Spleen (tissue), 11 donors: ENCODE results near the gene SHBG. TPM values are rescaled to one million over a fixed set of nuclear protein-coding genes. Genes with fewer than 3 reads are reported as not detected.
"Not testable (repeated sequence)": the region's sequence is repeated elsewhere in the genome, so short reads cannot be mapped to it uniquely, and the experiment has no call there.

Experiments
- DNase-seq: peaks from one replicate; pipeline ENCODE4 v3.0.0-alpha.2; 2020
- H3K27ac ChIP-seq, 8 donors: fragments of 200-600 bp; sonication (generic) in 7 of 8; 1 replicate in 4 of 8; 2 replicates in 4 of 8; pipeline versions ENCODE4 v1.5.0 to v1.8.0; 2016 to 2021; ENCODE audit warnings: inconsistent platforms in 4 of 8, mild to moderate bottlenecking in 4 of 8, moderate library complexity in 1 of 8
- H3K27me3 ChIP-seq, 7 donors: fragments of 200-600 bp; sonication (generic) in 6 of 7; replicated peaks in 1 of 7; 1 replicate in 4 of 7; 2 replicates in 3 of 7; pipeline versions ENCODE4 v1.5.0 to v1.8.0; 2016 to 2021; ENCODE audit warnings: inconsistent platforms in 3 of 7, mild to moderate bottlenecking in 1 of 7
- H3K36me3 ChIP-seq, 6 donors: fragments of 200-600 bp; sonication (generic) in 5 of 6; 1 replicate in 4 of 6; 2 replicates in 2 of 6; pipeline versions ENCODE4 v1.5.0 to v1.8.0; 2016 to 2021; ENCODE audit warnings: inconsistent platforms in 2 of 6
- H3K4me1 ChIP-seq, 6 donors: fragments of 200-600 bp; sonication (generic) in 5 of 6; 1 replicate in 3 of 6; 2 replicates in 3 of 6; pipeline versions ENCODE4 v1.5.0 to v1.8.0; 2016 to 2021; ENCODE audit warnings: inconsistent platforms in 3 of 6
- H3K4me3 ChIP-seq, 8 donors: fragments of 200-600 bp; sonication (generic) in 7 of 8; 1 replicate in 4 of 8; 2 replicates in 4 of 8; pipeline versions ENCODE4 v1.5.0 to v1.8.0; 2016 to 2021; ENCODE audit warnings: inconsistent platforms in 4 of 8, mild to moderate bottlenecking in 4 of 8, moderate library complexity in 2 of 8
- H3K9me3 ChIP-seq, 8 donors: fragments of 200-600 bp; sonication (generic) in 7 of 8; 1 replicate in 4 of 8; 2 replicates in 4 of 8; pipeline versions ENCODE4 v1.5.0 to v1.8.0; 2016 to 2021; ENCODE audit warnings: inconsistent platforms in 4 of 8
- CTCF ChIP-seq, 11 experiments: fragments of 200-600 bp in 7 of 11; fragments of 450-650 bp in 4 of 11; sonication (generic) in 4 of 11; IDR thresholded peaks in 8 of 11; conservative IDR thresholded peaks in 3 of 11; 1 replicate in 7 of 11; 2 replicates in 4 of 11; pipeline versions ENCODE4 v1.4.0 to v1.8.0; 2016 to 2021; ENCODE audit warnings: antibody characterized with exemption in 11 of 11, inconsistent platforms in 4 of 11, mild to moderate bottlenecking in 1 of 11
- POLR2A ChIP-seq, 3 donors: fragments of 450-650 bp; IDR thresholded peaks; one replicate each; pipeline ENCODE4 v1.5.1; 2017; ENCODE audit warnings: antibody characterized with exemption in 3 of 3, mild to moderate bottlenecking in 1 of 3
- POLR2AphosphoS5 ChIP-seq, 3 donors: sonication (generic); formaldehyde crosslinking; IDR thresholded peaks; one replicate each; pipeline ENCODE4 v1.5.1; 2017; ENCODE audit warnings: antibody characterized with exemption in 3 of 3
- WGBS, 5 donors: extraction: QIAGEN DNeasy Blood & Tissue Kit in 3 of 5; methylation state at CpG; one replicate each; pipeline versions ENCODE4 v1.1.5 to v1.1.7; 2013 to 2018; 5-methylcytosine and 5-hydroxymethylcytosine counted together
- intact Hi-C: fragments of 100-400 bp; cut with DNase I; formaldehyde crosslinking; loops from one replicate; pipeline ENCODE4 v1.15.0; 2023; ENCODE audit warnings: low total_unique reads
- polyA plus RNA-seq, 3 donors: library from polyadenylated mRNA; stranded (reverse); fragments of 200-250 nt; gene quantifications; one replicate each; pipeline ENCODE4 v1.2.1, GENCODE V29; 2013
- total RNA-seq, 7 donors: library from RNA; depleted of rRNA in 3 of 7; stranded (reverse); fragments of >200 nt in 3 of 7; fragmentation: NEBNext Ultra II Directional in 4 of 7; extraction: Animal tissue kit (Norgen Biotek cat#: 25700) in 4 of 7; gene quantifications; one replicate each; pipeline versions ENCODE4 v1.1.0 to v1.2.1, GENCODE V29; 2016 to 2021
- donor health status: healthy with polysubstance abuse.
- donor health status: DM: no; HTN: no; CAD: no; lungs with moderate emphysema.
- donor health status: DM: no; HTN: no; CAD: no.
- donor health status: Bipolar disorder and iron deficiency.
- donor health status: healthy.
- donor health status: DM: no; HTN: no; CAD: no.
- donor health status: DM: yes; HTN: yes; CAD: no.

The SHBG gene
- total and polyA plus RNA-seq, 10 donors = 0.27 to 1.9 (median 0.53) TPM; not detected in 2

GRCh38 chr17:7593296-7593695 lies 36.6 kb upstream of the SHBG start:
- no peak overlapping the region for H3K27ac ChIP-seq
- H3K27me3 ChIP-seq = no peaks in the 10 kb centered on the region
- H3K9me3 ChIP-seq = no peaks in the 10 kb centered on the region
- H3K4me1 ChIP-seq = peaks cover 7 to 20% (median 14%) of the 10 kb centered on the region in 6 donors
- DNase-seq = no peak
- WGBS, 5 donors = 88 to 92% (median 90%) methylated on average over 12 of the region's 12 CpGs
- intact Hi-C loops = no loop called here
- peaks cover 5 to 98% (median 71%) of the 10 kb centered on the region in 6 donors for H3K36me3 ChIP-seq
- H3K4me3 ChIP-seq = no peak overlapping the region
- TF ChIP-seq POLR2A (IDR thresholded peaks at IDR 0.05) = no peak
- peak in 2 of 3 donors; percentile 17 to 33 for TF ChIP-seq POLR2AphosphoS5 (IDR thresholded peaks at IDR 0.05)

- H3K4me1 ChIP-seq, intact Hi-C loops, H3K9me3 ChIP-seq, H3K4me3 ChIP-seq, DNase-seq, H3K27ac ChIP-seq, H3K27me3 ChIP-seq: not testable (repeated sequence)
- H3K36me3 ChIP-seq = peaks cover 9 to 98% (median 96%) of the 10 kb centered on the region in 6 donors
- WGBS, 5 donors = 76 to 83% (median 80%) methylated on average over 5 of the region's 5 CpGs
These were observed 32.4 kb upstream of the SHBG start for GRCh38 chr17:7597561-7597960.

GRCh38 chr17:7606280-7606679 lies 23.7 kb upstream of the SHBG start:
- Histone ChIP-seq H3K27me3 (no peaks in the 10 kb centered on the region), H3K36me3 (peaks cover 4 to 83% (median 51%) of the 10 kb centered on the region in 6 donors), H3K4me1 (peaks cover 0 to 28% (median 8%) of the 10 kb centered on the region in 6 donors), H3K9me3 (no peaks in the 10 kb centered on the region), H3K4me3 (no peak overlapping the region), H3K27ac (no peak overlapping the region)
- 97 to 99% (median 97%) methylated on average over 4 of the region's 4 CpGs for WGBS, 5 donors
- TF ChIP-seq CTCF (IDR thresholded peaks at IDR 0.05 in 8 of 11, conservative IDR thresholded peaks at IDR 0.05 in 3 of 11) (no peak), POLR2A (IDR thresholded peaks at IDR 0.05) (no peak), POLR2AphosphoS5 (IDR thresholded peaks at IDR 0.05) (no peak)
- intact Hi-C loops = no loop called here
- DNase-seq = no peak

GRCh38 chr17:7610641-7611040 lies 19.3 kb upstream of the SHBG start:
- H3K27me3 ChIP-seq = no peaks in the 10 kb centered on the region
- peaks cover 0 to 45% (median 10%) of the 10 kb centered on the region in 6 donors for H3K36me3 ChIP-seq
- no peak for DNase-seq
- peaks cover 21 to 63% (median 37%) of the 10 kb centered on the region in 6 donors for H3K4me1 ChIP-seq
- TF ChIP-seq POLR2AphosphoS5 (IDR thresholded peaks at IDR 0.05) (no peak), CTCF (IDR thresholded peaks at IDR 0.05 in 8 of 11, conservative IDR thresholded peaks at IDR 0.05 in 3 of 11) (no peak), POLR2A (IDR thresholded peaks at IDR 0.05) (no peak)
- intact Hi-C loops = no loop called here
- H3K4me3 ChIP-seq = no peak overlapping the region
- WGBS, 5 donors = 90 to 100% (median 95%) methylated on average over 2 of the region's 2 CpGs
- no peak overlapping the region for H3K27ac ChIP-seq
- no peaks in the 10 kb centered on the region for H3K9me3 ChIP-seq

GRCh38 chr17:7611635-7612293 lies 18.2 kb upstream of the SHBG start:
- peaks cover 0 to 34% (median 3%) of the 10 kb centered on the region in 6 donors for H3K36me3 ChIP-seq
- peaks cover 21 to 66% (median 37%) of the 10 kb centered on the region in 6 donors for H3K4me1 ChIP-seq
- DNase-seq = no peak
- no peaks in the 10 kb centered on the region for H3K27me3 ChIP-seq
- WGBS, 5 donors = 69 to 76% (median 72%) methylated on average over 3 of the region's 3 CpGs
- intact Hi-C loops = no loop called here
- no peak overlapping the region for H3K27ac ChIP-seq
- TF ChIP-seq POLR2AphosphoS5 (IDR thresholded peaks at IDR 0.05) = no peak
- TF ChIP-seq CTCF (IDR thresholded peaks at IDR 0.05 in 8 of 11, conservative IDR thresholded peaks at IDR 0.05 in 3 of 11) = no peak
- no peak for TF ChIP-seq POLR2A (IDR thresholded peaks at IDR 0.05)
- H3K4me3 ChIP-seq = no peak overlapping the region
- H3K9me3 ChIP-seq = no peaks in the 10 kb centered on the region
